Left renal pelvis (tissue), 4 donors: ENCODE results near the gene TCP11L2. TPM values are rescaled to one million over a fixed set of nuclear protein-coding genes. Genes with fewer than 3 reads are reported as not detected.

Experiments used
- DNase-seq, 4 donors: peaks; one replicate each; pipeline ENCODE4 v3.0.0-alpha.2; 2013; ENCODE audit warnings: low read depth in 4 of 4, low spot score in 3 of 4
- polyA plus RNA-seq, 4 donors: library from polyadenylated mRNA; unstranded; fragments of 120-200 nt; gene quantifications; one replicate each; pipeline ENCODE4 v1.2.1, GENCODE V29; 2013; ENCODE audit not compliant: insufficient read length in 4 of 4

Gene TCP11L2
- polyA plus RNA-seq, 4 donors: 16.8 to 21.8 (median 18.2) TPM

DNA sequence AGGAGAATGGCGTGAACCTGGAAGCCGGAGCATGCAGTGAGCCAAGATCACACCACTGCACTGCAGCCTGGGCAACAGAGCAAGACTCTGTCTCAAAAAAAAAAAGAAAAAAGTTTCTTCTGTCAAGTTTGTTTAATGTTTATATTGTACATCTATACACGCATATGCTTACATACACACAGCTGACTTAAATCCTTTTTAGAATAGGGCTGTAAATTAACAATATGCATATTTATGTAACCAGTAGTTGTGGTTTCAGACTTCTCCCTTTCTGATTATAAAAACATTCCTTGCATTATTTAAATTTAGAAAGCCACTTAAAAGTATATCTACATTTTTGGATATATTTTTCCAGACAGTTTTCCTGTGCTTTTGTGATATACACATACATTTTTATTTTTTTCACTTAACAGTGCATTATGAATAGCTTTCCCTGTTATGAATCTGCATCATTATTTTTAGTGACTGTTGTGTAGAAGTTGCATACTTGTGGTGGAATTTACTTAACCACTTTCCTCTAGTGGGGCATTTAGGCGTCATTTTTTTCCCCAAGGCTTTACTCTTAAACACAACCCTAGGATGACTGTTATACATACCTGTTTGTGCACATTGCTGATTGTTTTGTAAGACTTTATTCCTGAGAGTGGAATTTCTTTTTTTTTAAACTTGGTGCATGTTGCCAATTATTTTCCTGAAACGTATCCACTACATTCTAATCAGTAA lies 84.4 kb downstream of the TCP11L2 start:
- no peak for DNase-seq

DNA sequence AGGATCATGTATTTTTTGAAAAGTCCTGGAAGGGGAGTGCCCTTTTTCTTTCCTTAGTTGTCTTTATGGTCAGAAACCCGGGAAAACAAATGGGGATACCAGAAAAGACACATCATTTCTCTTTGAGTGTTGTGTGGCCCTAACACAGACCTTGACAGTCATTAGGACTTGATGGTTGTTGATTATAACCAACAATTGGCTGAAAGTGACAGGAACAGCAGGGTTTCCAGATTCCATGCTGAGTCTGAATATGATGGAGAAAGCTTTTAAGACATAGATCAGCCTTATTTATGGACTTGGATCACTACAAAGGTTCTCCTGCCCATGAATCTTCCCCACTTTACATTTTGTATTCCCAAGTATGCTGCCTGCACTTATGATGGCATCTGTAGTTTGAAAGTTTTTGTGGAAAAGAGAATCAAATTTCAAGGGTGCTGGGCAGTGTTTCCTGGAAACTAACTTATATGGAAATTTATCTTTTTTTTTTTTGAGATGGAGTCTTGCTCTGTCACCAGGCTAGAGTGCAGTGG lies 85.4 kb downstream of the TCP11L2 start:
- no peak for DNase-seq

DNA sequence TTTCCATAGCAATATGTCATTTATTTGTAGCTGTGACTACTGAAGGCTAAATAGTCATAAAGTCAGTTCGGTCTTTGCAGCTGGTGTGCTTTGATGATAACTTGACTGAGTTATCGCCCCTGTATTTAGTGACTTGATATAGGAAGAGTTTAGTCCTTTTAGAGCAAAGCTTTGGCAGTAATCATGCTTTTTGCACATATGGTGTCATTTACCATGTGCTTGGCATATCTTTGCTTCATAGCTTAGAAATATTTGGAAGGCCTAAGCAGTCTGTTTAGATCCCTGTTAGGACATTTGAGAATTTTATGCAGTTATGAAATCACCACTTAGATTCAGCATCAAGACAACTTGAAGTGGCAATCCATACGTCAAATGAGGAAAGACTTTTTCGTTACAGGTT lies 86.6 kb downstream of the TCP11L2 start:
- DNase-seq: no peak

DNA sequence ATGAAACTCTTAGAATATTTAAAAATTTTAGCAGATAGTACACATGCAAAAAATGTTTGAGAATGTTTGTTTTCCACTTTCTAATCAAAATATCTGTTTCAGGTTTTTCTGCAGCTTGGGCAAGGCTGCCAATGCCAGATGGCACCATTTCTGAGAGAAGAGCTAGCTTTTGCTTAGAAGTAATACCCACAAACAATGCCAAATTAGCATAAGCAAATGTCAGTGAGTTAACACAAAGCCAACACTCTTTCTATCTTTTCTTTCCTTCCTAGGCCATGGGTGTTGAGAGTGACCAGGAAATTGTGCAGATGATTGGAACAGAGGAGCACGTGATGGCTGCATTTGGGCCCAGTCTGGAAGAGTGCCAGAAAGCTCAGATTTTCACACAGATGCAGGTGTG lies 90.2 kb downstream of the TCP11L2 start:
- DNase-seq: no peak

Other genes with a start within 250 kb of the TCP11L2 start
- 10 to 100 TPM in 3 of 4 donors, 1 to 10 TPM in 1; 9.3 to 18.2 (median 10.2) TPM for gene NUAK1, start 163.8 kb upstream of the TCP11L2 start, polyA plus RNA-seq
- 100 to 1,000 TPM; 111 to 199 (median 125) TPM for gene CKAP4, start 54.7 kb upstream of the TCP11L2 start, polyA plus RNA-seq
- gene POLR3B, start 55.0 kb downstream of the TCP11L2 start, polyA plus RNA-seq: 10 to 100 TPM; 15.3 to 19.0 (median 18.3) TPM